HG03159 (cell line): Measurements from ENCODE around the gene DDR2.

Experiments
- ATAC-seq: cut with Tn5 transposase; IDR thresholded peaks from one replicate; pipeline ENCODE4 v1.9.1; 2021; ENCODE audit warnings: mild to moderate bottlenecking, moderate library complexity; ENCODE audit not compliant: unreplicated experiment

DDR2 gene

DNA sequence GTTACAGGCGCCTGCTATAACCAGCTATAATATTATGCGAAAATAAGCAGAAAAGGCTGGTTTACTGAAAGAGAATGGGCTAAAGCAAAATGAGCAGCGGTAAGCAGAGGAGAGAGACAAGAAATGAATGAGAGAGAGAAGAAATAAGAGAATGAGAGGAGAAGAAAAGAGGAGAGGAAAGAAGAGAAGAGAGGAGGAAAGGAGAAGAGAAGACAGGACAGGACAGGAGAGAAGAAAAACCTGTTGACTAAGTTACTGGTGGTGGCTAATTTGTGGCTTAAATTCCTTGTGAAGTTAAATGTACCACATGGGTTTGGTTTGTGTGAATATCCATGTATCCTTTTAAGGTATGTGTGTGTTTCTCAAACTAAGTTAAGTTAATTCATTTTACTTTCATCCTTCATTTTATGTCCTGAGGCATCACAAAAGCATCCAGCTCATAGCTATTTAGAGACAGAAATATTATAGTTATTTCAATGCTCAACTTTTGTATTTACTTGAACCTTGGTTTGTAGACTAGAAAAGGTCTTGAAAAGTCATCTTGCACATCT, 3.1 kb upstream of the DDR2 start:
- no peak for ATAC-seq

DNA sequence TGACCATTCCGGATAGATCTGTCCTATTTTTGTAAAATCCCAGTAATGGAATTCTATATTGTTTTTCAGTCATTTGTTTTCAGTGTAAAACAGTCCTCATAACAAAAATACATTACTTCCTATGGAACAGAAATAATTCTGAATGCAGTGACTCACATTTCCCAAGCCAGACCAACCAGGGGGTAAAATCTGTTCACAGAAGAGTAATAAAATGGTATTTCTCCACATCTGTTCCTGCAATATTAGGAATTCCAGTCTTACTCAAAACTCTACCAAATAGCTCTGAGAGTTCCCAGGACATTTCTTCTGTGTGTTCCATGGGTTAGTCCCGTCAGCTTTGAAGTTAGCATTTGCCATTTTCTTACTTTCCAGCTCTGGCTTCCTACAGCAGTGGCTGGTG, 2.6 kb upstream of the DDR2 start:
- ATAC-seq: no peak

DNA sequence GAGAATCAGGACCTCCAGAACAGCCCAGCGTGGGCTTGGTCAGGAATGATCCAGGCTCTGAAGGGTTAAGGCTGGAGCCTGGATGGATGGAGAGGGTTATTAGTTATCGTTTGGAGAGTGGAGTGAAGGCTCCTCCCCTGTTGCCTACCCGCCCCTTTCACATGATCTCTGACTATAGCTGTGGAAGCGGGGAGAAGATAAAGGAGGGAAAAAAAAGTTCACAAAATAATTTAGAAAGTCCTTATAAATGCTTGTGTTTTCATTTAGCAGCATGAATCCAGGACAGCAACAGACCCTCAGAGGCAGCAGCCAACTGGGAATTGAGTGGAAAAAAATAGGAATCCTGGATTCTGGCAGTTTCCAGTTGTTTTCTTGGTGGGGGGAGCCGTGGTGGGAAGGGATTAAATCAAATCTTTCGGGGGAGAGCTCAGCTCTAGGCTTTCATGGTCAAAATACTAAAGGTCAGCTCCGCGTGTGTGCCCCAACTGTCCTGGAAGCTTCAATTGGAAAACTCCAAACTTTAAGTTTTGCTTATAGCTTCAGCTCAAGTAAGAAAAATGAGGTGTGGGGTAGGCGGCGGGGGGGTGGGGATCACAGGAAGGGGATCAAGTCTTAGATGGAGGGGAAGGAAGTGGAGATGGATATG, 595 bp upstream of the DDR2 start:
- ATAC-seq: no peak

DNA sequence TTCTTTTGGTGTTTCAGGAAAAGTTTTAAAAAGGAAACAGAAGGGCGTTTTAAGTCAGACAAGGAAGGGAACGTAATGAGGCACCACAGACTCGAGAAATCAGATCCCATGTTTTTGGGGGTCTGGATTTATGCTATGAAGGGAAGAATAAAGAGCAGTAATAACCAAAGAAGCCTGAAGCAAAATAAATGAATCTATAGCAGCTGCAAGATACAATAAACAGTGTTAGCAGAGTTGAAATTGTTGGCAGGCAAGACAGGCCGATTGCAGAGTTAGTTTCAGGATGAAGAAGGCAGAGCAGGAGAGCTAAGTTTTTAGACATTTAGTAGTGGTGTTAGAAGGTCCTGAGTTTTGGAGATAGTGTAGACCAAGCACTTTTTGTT, 425 bp downstream of the DDR2 start:
- no peak for ATAC-seq

DNA sequence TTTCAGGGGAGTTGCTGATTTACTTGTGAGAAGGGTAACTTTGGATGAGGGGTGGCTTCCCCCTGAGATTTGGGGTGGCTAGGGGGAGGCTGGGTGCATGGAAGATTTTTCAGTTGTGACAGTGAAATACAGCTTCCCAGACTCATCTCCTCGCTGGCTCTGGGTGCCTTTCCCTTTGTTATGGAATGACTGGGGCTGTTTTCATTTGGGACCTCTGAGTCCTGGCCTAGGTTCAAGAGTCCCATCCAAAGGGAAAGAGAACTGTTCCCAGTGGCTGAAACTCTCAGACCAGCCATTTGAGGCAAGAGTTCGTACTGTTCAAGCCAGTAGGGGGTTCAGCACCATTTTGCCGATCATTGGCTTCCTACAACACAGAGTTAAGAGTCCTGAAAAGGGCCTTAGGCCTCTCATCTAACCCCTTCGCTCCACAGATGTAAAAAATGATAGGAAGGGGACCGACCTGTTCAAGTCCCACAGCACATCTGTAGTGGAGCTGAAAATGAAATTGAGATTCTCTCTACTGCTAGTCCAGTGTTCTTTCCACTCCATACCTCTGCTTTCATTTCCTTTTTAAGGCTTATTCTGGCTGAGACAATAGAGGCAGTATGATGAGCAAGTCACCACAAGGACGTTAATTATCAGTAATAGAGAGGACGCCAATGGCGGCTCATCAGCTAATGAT, 958 bp downstream of the DDR2 start:
- ATAC-seq: peak; percentile 54

DNA sequence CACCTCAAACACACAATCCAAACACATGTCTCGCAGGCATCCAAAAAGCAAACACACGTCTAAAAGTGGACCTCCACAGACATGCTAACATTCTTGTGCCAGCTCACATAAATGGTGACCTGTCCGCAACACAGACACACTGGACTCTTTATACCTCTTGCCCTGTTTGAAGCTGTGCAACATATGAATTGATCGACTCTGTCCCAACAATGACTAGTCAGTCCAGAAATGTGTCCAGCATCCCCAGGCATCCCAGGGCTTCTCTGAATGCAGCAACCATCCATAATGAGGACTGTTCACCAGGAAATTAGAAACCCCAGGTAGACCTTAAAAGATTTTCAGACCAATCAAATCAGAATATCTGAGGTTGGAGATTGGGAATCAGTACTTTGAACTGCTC, 3.2 kb downstream of the DDR2 start:
- no peak for ATAC-seq

DNA sequence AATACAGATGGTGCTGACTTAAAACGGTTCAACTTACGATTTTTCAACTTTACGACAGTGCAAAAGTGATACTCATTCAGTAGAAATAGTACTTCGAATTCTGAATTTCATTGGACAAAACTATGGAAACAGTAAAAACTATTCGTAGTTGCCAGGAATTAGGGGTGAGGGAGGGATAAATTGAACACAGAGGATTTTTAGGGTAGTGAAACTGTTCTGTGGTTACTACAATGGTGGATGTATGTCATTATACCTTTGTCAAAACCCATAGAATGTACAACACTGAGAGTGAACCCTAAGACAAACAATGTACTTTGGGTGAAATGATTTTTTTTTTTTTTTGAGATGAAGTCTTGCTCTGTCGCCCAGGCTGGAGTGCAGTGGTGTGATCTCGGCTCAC, 7.5 kb downstream of the DDR2 start:
- ATAC-seq: no peak

DNA sequence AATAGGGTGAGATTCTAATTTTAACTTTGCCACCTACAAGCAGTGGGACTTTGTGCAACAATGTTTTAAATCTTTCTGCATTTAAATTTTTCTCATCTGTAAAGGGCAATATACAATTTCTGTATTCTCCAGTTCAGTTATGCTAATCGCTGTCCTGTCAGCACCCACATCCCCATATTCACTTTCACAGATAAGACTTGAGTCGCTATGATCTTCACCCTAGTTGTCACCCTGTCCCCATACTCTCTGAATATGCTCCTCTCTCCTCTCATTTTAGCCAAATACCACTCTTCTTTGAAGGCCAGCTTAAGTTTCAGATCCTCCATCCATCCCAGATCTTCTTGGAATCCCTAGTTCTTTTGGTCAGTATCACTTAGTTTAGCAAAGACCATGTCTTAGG, 8.8 kb downstream of the DDR2 start:
- no peak for ATAC-seq

DNA sequence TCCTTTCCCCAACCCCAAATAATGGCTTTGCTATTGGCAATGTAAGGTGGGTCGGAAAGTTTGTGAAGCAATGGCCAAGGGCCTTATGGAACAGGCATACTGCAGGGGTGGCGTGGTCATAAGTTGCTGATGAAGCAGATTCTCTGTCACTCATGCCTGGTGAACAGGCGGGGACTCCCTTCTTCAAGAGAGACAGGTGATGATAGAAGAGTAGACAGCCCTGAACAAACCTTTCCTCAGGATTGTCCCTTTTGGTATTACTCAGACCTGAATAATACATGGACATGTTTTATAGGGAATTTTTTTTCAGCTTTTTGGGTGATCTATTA, 12.7 kb downstream of the DDR2 start:
- no peak for ATAC-seq

DNA sequence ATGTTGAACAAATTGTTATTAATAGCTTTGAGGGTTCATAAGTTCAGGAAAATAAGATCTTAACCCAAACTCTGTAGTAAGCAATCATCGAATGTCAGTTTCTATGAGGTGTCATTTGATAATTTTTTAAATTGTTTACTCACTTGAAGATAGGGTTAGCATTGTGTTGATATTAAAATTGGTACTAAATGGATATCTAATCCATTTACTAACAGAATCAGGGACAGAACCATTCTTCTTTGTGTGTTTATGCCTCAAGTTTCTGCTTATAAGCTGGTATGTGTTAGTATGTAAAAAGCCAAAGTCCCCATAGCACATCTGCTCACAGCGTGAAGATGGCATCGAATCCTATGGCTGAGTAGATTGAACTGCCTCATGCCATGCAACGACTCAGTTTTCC, 13.4 kb downstream of the DDR2 start:
- no peak for ATAC-seq

DNA sequence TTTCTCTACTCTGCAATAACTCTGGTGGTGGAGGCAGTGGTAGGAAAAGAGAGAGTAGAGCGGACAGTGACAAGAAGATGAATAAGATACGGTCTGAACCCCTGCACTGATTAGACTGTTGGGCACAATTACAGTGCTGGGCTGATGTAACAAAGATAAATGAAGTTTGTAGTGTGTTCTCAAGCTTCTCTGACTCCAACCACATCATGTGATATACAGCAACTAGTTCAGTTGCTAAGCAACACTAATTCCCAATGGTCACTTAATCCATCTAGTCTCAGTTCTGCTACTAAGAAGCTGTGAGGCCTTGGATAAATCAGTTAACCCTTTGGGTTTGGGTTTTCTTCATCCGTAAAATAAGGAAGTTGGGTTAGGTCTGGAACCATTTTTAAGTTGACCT, 17.3 kb downstream of the DDR2 start:
- ATAC-seq: no peak

DNA sequence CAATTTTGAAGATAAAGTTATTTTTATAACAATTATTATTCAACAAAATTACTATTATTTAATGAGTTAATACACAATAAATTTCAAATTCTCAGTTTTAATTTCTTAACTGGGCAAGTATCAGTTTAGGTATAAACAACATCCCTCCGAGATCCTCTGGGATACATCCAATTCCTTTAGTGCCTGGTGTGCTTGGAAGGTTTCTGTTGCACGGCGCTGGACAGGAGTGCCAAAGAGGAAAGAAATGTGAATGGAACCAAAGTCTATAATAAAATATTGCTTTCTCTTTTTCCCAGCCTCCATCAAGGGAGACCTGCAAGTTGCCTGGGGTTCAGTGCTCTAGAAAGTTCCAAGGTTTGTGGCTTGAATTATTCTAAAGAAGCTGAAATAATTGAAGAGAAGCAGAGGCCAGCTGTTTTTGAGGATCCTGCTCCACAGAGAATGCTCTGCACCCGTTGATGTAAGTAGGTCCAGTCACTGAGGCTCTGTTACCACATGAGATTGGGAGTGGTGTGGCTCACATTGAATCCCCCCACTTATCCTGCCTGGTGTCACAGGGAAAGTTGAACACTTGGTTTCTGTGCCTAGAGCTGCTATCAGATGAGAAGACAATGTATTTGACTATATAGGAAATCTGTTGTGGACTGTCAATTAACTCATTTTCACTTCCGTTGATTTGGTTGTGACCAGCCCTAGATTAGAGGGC, 22.8 kb downstream of the DDR2 start:
- ATAC-seq: no peak

DNA sequence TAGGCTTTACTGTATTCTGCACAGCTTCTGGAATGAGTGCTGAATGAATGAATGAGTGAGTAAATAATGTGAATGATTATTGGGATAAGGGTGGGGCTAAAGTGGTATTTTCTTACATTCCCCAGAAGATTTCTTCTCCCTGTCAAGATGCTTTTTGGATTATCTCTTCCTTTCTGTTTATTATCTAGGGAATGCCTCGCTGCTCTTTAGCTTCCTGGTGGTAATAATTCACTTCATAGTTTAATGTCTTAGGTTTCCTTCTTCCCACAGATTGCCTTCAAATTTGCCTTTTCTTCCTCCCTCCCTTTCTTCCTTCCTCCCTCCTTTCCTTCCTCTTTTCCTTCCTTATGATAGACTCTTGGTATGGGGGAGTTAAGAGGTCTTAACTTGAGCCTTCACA, 24.0 kb downstream of the DDR2 start:
- no peak for ATAC-seq

DNA sequence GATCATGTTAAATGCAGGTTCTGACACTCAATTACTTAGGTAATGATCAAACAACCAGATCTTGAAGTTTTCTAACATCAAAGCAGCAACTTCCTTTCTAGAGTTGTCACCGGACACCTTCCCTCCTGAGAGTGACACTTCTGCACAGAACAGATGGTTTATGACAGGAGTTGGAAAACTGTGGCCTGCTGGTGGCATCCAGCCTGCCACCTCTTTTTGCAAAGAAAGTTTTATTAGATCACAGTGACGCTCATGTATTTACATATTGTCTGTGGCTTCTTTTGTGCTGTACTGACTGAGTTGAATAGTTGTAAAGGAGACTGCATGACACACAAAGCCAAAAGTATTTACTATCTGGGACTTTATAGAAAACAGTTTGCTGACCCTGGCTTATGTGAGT, 28.3 kb downstream of the DDR2 start:
- no peak for ATAC-seq

DNA sequence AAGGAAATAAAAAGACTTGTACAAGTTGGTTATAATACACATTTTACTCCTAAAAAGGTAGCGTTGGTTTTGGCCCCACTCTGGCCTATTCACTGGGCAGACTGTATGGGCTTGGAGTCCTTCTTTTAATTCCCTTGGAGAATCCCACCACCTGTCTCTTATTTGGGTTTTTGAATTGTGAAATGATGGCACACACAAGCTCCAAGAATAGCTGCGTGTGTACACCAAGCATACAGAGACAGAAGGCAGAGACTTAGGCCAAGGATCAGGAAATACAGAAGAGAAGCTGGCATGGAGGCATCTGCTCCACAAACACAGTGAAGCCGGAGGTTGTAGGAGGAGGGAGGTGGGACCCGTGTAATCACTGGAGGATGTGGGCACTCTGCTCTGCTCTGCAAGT, 29.1 kb downstream of the DDR2 start:
- no peak for ATAC-seq

DNA sequence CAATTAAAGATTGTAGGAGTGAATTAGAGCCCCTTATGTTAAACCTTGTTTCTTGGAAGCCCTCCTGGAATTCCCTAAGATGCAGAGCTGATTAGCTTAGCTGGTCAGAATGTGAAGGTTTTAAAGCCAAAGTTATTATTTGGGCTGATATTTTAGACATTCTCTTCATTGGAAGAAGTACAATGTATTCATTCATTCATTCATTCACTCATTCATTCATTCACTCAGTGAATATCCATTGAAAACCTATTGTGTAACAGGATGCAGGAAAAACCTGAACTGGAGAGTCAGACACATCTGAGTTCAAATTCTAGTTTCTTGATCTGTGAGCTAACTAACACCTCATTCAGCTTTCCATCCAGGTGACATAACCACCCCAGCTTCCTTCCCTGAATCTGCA, 29.7 kb downstream of the DDR2 start:
- ATAC-seq: no peak

DNA sequence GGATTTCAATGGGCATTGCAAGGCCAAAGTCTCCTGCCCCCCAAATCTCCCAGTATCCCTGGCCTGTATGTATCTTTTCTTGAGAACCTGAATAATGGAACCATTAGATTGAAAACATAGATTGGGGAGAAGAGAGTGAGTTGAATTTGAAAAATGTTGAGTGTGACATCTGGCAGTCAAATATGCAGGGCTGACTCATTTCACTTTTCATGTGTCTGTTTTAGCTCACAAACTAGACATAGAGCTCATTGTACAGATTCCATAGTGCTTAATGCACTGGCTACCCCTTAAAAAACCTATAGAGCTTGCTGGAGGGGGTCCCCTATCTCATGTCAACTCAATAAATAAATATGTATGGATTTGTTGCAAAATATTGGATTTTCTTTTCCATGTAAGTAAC, 30.8 kb downstream of the DDR2 start:
- no peak for ATAC-seq

DNA sequence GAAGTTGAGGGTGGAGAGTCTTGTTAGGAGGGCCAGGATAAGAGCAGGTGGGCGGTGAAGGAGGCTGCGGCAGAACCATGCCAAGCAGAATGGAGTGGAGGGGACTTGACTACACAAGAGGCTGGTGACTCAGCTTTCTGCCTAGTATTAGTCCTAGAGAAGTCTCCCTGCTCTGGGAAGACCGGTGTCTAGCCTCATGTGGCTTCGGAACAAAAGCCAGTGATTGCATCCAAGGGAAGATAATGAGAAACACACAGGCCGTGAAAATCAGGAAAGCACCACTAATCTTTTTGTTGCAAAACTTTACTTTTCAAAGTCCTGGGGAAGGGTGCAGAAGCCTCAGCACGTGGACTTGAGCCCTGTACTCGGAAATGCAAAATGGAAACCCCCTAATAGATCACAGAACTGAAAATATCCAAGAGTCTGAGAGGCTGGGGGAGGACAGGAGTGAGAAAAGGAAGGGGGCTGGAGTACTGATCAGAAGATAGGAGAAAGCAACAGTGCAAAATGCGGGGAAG, 31.4 kb downstream of the DDR2 start:
- ATAC-seq: no peak

DNA sequence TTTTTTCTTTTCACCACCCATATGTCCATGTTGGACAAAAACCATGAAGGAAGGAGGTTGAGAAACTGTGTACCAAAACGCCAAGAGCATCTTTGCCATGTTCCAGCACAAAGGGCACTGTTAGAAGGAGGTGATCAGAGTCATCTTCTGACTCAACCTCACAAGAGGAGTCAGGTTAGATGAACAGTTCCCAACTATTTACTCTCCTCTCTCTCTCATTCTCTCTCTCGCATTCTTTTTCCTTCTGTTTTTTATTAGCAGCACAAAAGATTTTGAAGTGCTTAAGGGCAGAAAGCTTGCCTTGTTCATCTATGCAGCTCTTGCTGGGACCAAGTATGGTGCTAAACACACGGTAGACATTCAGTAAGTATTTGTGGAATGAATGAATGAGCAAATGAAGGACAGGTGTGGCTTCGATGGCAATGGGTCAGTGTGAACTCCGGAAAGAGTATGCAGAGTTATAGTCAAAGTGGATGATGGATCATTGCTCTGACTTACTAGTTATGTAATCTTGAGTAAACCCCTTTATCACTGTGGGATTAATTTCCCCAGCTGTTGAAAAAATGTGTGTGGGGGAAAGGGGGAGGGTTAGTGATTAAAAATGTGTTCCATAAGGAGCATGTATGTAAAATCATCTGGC, 33.9 kb downstream of the DDR2 start:
- no peak for ATAC-seq

DNA sequence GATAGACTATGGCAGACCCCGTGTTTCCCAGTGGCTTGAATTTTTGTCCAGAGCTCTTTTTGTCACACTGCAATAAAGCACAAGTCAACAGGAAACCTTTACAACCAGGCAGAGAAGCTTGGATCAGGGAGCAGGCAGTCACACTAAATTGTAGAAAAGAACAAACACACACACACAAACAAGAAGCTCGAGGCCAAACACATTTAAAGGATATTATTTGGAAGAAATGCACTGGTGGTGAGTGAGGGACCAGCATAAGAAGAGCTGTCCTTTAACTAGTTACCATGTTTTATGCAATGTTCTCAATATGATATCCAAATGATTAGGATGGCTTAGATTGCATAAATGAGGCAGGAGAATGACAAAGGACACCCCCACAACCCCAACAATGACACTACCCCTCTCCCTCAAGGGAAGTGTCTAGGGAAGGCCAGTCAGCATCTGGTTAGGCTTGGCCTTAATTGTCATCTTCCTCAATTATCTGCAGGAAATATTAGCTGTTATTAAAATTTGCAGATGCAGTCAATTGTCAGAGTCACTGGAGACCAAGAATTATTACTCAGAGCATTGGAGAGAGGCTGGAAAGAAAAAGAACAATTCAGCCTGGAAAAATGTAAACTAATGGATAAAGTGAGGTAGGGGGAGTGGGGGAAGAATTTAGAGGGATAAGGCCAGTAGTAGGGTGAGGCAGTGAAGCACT, 35.3 kb downstream of the DDR2 start:
- ATAC-seq: no peak
